ENCODE measurements around the gene CELSR1.
A peak's percentile ranks its signal among the peaks of the same experiment; 100 is the strongest.

Gene CELSR1

DNA sequence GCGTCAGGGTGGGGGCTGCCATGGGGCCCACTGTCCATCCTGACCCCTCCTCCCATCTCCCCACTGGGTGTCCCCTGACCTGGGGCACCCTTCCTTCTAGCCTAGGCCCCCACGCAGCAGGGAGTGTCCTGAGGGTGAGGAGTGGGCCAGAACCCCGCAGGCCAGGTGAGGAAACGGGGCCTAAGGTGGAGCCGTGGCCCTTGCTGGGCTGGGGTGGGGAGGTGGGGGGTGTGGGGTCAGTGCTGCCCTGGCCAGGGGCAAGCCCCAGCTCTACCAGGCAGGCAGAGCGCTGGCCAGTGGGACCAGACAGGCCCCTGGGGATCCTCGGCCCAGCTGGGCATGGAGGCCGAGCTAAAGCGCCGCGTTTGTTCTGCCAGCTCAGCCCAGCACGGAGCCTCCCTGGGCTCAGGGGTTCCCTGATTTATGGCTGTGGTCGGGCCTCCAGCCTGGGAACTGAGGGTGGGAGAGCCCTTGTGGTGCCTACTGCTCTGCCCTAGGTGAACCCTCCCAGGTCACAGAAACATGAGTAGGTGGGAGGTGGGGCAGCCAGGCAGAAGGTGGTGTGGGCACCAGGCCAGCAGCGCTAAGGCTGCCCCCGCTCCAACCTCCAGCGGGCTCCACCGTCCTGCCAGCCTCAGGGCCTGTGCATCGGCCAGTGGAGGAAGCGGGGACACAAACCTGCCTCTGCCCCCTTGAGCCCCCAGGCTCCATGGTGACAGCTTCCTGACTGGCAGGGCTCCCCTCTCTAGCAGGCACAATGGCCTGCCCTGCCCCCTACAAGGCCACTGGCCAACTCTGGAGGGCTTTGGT, 179.5 kb downstream of the CELSR1 start:
- no peak for DNase-seq

DNA sequence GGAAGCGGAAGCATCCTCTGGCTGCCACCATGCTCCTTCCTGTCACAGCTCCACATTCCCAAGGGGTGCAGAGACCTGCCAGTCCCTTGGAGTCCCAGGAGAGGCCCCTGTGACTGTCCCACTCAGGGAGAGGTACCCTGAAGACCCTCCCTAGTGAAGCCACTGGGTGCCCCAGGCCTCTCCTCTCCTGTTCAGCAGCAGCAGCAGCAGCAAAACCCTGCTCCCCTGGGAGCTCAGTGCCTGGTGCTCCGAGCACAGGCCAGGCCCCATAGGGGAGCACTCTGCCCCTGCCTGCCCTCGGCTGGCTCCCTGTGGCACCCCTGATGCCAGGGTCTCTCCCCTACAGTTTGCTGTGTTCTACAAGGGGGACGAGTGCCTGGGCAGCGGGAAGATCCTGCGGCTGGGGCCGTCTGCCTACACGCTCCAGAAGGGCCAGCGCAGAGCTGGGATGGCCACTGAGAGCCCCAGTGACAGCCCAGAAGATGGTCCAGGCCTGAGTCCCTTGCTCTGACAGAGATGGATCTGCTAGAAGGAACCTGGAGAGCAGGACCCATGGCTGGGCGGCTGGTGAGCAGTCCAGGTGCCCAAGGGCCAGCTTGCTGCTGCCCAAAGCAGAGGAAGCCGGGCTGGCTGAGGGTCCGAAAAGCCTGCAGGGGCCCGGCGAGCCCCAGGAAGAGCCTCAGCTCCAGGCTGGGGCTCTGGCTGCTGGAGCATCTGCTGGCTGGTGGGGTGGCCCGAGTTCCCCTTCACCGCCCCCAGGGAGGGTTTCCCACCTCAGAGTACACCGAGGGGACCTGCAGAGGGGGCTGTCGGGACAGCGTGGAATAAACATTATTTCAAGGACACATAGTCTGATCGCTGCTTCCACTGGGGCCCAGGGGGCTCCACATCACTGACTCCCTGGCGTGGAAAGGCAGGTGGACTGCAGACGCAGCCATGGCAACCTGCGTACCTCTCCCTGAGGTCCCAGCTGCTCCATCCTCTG, 180.6 kb downstream of the CELSR1 start:
- DNase-seq: no peak

DNA sequence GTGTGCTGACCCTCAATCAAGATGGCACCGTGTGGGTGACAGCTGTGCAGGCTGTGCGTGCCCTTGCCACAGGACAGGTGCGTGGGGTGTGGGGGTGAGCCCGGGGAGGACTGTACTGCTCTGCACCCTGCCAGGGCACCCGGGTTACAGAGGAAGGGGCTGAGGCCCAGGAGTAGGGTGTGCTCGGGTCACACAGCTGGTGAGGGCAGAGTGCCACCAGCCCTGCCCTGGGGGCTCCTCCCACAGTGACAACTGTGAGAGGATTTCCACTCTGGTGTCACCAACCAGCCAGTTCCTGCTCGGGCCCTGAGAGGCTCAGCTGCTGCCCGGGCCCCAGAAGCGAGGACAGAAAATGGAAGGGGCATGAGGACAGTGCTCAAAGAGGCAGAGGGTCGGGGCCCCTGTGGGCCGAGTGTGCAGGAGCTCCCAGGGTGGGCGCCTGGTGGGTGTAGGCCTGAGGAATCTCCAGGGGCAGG, 181.4 kb downstream of the CELSR1 start:
- DNase-seq: no peak

DNA sequence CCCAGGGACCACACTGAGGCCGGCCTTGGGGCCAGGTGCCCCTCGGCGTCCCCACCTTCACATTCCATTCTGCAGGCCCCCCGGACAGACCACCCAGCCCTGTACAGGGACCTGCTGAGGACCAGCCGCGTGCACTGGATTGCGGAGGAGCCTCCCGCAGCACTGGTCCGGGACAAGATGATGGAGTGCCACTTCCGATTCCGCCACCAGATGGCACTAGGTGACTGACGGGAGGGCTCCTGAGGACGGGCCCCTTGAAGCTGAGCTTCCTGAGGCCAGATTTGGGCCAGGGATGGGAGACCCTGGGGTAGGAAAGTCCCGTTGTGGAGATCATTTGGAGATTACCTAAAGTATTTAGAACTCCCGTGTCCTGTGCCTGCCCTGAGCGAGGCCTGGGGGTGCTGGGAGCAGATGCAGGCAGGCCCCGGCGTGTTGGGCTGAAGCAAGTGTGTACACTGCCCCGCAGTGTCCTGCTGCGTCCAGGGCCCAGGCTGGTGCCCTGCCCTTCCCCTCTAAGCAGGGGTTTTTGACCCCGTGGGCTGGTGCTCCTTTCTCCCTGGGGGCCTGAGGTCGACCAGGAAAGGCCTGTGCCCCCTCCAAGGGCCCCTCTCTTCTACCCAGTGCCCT, 181.9 kb downstream of the CELSR1 start:
- DNase-seq: peak; percentile 44

DNA sequence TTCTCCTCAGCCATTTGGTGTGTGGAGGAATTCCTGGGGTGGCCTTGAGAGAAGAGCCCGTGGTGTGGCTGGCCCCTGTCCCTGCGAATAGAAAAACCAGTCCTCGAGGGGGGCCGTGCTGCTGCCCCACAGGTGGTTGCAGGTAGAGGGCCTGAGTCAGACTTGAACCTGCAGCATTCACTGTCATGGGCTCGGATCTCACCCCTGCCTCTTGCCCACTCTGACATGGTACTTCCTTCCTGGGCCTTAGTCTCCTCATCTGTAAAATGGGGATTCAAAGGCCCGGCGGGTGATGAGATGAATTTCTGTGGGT, 182.5 kb downstream of the CELSR1 start:
- no peak for DNase-seq

DNA sequence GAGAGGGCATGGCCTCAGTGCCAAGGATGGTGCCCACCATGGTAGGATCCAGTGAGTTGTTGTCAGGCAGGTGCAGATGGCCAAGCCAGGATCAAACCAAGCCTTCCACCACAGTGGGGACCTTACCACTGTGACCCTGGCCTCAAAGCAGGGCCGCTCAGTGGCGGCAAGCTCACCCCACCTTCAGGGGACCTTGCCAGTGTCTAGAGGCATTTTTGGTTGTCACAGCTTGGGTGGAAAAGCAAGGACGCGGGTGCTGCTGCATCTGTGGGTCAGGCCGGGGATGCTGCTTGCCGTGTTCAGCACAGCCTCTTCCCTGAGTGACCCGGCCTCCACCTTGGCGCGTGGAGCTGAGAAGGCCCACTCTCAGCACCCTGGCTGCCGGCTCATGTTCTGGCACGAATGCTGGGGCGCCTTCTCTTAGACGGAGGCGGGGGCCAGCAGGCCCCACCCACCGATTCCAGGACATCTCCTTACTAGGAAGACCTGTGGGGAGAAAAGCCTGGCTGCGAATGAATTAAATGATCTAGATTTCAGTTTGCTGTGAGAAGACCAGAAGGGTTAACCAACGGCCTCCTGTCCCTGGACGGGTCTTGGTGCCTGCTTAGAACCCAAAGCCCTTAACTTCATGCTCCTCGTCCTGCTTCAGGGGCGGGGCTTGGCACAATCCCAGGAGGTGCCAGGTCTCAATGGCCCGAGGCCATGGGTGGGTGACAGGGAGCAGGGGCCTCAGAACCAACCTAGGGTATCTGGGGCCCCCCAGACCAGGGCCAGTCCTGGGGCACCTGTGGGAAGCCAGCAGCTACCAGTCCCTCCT, 183.0 kb downstream of the CELSR1 start:
- no peak for DNase-seq

DNA sequence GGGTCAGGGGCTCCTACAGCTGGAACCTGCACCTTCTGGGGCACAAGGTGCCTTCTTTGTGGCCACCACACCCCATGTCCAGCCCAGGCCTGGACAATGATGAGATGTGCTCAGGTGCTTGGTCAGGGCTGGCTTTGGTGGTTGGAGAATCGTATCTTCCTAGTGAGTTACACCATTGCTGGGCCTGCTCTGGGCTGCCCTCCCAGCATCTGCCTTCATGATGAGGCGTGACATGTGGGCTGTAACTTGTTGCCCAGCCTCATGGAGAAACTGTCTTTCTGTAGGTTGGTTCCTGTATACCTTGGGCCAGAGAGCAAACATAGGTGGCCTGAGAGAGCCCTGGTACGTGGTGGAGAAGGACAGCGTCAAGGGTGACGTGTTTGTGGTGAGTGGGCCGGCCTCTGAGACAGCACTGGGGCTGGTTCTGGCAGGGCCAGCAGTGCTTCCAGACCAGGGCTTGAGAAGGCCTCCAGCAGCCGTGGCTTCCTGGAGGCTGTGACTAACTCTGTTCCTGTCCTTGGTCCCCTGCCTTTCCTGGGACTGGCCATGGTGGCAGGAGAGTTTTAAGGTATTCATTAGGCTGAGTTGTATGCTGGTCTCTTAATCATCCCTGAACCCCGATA, 183.8 kb downstream of the CELSR1 start:
- no peak for DNase-seq

DNA sequence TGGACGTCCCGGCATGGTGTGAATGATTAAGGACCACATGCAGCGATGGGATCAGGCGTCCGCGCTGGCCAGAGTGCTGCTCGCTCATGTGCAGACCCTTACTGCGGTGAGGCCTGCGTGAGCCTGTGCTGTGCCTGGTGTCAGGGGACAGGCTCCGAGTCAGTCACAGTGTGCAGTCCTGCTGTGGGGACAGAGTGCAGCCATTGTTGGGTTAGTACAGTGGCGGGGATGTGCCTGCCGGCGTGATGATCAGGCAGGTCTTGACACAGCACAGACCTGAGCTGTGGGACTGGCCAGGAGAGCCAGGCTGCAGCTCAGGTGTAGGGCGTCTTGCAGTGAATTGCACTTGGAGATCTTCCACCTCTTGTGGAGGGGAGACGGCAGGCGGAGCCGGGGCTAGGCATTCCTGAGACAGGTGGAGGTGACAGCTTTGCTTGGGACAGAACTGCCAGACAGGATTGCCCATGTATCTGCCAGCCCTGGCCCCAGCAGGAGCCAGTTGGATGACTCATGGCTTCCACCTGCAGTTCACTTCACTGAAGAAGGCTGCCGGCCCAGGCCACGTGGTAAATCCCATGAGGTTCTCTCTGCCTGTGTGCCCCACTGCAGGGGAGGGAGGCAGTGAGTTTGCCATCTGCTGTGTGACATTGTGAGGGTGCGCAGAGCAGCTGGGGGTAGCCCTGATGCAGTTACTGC, 184.6 kb downstream of the CELSR1 start:
- DNase-seq: no peak

DNA sequence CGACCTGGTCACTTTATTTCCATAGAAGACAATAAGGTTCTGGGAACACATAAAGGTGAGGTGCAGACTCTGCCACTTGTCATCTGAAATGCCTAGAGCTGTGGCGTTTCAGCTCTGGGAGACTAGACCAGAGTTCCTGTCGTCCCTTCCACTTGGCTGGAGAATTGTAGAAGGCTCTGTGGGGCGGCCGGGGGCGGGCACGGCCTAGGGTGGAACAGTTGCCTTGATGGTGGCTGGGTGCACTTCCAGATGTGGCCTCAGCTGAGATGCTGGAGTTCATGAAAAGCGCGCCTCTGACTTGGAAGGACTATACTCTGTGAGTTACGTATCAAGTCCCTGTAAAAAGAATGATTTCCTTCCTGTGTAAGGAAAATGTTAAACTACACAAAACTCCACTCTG, 185.1 kb downstream of the CELSR1 start:
- DNase-seq: no peak

DNA sequence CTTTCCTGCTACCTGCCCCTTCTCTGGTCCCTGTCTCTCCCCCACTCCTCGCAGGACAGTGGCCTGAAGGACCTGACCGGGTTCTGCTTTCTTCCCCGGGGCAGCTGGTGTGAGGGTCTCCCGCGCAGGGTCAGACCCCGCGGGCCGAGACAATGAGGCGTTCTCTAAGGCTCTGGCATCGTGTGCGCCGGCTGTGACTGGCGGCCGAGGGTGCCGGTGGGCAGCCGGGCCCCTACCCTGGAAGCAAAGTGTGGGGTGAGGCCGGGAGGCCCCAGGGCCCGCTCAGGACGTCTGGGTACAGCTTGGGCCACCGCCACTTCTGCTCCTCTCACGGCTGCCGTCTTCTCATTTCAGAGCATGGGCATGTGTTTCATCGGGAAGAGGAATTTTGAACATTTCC, 185.7 kb downstream of the CELSR1 start:
- DNase-seq: no peak

DNA sequence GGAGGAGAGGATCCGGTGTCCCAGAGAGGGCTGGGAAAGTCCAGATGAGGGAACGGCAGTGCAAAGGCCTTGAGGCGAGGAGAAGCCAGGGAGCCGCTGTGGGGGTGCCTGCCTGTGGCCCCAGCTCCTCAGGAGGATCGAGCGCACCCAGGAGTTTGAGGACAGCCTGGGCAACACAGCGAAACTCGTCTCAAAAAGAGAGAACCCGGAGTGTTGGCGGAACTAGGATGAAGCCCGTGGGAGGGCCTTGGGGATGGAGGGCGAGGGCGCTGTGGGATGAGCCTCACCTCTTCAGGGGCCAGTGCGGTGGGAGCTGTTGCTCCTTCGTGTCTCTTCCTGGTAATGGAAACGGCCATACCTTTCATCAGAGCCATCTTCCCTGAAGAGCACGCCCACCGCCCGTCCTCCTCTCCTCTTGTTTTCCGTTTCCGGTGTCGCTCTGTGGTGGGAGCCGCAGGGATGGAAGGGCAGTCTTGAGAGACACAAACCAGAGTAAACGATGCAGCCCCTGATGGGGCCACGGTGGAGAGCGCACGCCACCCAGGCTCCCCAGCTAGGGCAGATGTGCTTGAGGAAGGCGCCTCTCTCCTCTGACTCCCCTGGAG, 186.2 kb downstream of the CELSR1 start:
- DNase-seq: no peak

DNA sequence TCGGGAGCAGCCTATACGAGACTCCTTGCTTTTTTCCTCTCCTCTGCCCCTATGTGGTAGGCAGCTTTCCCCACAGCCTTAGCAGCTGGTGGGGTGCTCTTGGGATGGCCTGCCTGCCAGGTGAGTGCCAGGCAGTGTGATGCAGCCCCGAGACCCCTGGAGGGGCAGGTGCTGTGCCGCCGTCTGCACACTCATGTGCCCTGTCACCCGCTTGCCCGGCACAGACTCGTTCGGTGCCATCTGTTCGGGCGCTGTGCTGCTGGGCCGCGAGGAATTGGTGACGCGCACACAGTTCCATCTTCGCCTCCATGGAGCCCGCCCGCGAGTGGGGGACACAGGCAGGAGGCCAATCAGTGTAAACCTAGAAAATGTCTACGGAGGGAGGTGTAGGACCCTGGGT, 186.8 kb downstream of the CELSR1 start:
- DNase-seq: no peak

DNA sequence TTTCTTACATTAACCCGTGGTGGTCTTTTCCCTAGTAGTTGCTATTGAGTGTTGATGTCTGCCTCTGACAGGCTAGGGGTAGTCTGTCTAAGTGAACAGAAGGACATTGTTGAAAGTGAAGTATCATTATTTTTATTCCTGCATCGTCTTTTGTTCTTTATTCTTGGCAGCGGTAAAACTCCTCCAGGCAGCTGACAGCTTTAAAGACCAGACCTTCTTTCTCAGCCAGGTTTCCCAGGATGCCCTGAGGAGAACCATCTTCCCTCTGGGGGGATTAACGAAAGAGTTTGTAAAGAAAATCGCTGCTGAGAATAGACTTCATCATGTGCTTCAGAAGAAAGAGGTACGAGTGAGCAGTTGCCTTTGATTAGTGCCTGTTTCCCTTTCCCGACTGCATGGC, 187.3 kb downstream of the CELSR1 start:
- DNase-seq: no peak

DNA sequence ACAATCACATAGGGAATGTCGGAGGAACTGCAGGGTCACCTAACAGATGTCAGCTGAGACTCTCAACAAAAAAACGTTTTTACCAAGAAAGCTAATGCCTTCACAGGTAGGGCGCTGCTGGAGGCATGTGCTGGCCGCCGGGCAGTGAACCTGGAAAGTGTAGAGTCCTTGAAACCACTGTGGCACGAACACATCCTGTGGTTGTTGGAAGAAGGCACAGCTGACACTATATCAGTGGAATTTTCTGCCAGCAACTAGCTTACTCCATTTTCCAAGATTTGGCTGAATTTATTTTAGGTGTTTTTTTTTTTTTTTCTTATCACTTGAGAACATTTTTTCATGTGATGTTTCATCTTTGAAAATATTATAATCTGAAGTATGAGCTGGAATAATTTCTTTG, 187.7 kb downstream of the CELSR1 start:
- DNase-seq: no peak

DNA sequence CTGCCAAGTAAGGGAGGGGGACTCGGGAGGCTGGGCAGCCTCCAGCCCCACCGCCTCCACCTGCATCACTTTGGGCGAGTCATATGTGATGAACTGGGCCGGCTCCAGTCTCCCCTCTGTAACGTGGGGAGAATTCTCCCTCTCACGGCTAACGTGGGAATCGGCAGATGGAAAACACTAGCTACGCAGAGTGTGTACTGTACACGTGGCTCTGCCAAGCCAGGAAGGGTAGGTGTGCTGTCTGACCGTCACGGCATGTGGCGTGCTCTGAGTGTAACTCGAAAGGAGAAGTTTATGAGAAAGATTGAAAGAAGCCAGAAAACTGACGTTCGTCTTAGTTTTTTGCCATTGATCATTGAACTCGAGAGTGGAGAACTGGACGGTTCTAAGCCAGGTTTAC, 188.2 kb downstream of the CELSR1 start:
- DNase-seq: no peak

DNA sequence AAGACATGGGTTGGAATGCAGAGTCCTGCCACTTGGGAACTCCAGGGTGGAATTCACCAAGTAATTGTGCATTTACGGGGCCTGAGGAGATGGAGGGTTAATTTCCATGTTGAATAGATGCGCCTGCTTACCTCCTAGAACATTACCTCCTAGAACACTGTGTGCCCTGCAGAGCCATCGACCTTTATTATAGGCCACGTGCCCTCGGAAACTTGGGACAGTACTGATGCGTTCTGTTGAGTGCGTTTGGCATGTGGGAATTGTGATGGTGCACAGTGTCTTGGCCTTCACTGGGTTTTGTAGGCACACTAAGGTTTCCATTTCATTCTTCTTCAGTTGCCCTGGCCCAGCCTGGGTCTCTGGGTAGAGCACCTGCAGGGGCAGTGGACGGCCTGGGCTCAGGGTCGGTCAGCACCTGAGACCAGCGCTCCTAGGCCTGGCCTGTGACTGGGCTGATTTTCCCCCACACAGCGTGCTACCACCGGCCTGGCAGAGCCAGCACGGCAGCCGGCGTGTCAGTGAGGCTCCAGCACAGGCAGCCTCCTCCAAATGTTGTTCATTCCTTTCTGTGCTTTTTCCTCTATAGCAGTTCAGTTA, 189.2 kb downstream of the CELSR1 start:
- no peak for DNase-seq

DNA sequence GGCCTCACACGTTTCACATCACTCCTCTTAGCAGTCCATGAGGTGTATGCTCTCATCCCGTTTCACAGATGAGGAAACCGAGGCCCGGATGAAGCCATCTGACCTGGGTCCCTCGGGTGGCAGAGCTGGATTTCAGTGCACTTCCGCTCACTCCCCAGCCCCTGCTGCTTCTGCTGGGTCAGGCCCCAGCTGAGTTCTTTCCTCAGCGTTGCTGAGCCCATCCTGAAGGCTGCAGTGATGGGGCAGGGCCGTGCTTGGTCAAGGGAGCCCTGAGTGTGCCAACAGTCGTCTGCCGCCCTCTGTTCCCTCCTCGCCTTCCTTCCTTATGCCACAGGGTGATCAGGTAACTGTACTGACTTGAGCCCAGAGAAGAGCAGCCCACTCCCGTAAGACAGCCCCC, 189.8 kb downstream of the CELSR1 start:
- DNase-seq: no peak

DNA sequence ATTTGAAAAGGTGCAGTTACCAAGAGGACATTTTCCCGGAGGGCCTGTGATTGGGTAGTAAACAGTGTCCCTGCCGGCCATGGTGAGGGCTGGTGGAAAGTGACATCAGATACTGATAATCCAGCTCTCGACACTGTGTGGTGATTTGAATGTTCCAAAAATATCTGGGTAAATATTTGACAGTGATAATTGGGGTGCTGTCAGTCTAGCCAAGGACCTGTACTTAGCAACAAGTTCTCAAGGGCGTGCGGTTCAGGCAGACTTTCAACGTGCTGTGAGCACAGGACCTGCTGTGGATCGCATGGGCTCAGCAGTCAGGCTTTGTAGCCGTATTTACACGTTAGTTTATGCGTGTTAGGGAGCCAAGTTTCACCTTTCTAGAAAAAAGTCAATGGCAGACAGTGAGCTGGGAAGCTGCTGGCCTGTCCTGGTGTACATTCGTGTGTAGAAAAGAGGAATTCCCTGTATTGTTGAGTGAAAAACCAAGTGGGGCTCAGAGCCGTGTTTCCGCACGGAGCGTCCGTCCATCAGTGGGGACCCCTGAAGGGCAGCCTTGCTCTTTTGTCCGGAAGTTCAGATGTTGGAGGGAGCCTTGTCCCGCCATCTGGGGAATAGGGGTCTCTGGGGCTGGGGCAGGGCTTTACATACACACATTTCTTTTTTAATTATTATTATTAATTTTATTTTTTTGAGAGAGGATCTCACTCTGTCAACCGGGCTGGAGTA, 190.6 kb downstream of the CELSR1 start:
- DNase-seq: no peak

DNA sequence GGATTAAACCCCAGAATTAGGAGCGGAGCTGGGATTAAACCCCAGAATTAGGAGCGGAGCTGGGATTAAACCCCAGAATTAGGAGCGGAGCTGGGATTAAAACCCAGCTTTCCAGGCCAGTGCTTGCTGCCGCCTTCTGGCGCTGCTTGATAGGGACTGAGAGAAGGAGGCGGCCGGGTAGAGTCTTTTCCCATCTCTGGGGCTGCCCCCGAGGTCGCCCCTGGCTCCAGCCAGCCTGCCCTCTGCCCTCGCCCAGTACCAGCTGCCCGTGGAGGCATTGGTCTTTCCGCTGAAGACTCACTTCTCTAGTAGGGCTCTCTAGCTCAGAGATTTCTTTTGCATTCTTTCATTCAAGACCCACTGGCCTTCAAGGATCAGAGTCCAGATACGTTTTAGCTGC, 196.7 kb downstream of the CELSR1 start:
- DNase-seq: no peak

DNA sequence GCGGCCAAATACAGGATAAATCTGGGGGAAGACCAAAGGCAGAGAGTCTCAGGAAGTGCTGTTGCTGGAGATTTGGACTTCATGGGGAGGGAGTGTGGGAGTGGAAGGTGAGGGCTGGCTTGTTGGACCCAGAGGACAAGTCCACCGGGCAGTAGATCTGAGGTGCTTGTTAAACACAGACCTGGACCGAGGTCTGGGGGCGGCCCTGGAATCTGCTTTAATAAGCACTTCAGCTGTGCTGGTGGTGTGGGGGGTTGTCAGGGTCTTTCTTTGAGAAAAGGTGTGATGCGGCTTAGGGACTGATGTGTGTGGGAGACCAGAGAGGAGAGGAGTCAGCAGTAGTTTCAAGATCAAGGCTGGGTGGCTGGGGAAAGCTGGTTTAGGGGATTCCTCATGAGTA, 197.5 kb downstream of the CELSR1 start:
- DNase-seq: no peak
